ENCODE data around the gene ZNF662.
A peak's percentile ranks its signal among the peaks of the same experiment; 100 is the strongest.
"Not testable (repeated sequence)": the region's sequence is repeated elsewhere in the genome, so short reads cannot be mapped to it uniquely, and the experiment has no call there.

Gene ZNF662

DNA sequence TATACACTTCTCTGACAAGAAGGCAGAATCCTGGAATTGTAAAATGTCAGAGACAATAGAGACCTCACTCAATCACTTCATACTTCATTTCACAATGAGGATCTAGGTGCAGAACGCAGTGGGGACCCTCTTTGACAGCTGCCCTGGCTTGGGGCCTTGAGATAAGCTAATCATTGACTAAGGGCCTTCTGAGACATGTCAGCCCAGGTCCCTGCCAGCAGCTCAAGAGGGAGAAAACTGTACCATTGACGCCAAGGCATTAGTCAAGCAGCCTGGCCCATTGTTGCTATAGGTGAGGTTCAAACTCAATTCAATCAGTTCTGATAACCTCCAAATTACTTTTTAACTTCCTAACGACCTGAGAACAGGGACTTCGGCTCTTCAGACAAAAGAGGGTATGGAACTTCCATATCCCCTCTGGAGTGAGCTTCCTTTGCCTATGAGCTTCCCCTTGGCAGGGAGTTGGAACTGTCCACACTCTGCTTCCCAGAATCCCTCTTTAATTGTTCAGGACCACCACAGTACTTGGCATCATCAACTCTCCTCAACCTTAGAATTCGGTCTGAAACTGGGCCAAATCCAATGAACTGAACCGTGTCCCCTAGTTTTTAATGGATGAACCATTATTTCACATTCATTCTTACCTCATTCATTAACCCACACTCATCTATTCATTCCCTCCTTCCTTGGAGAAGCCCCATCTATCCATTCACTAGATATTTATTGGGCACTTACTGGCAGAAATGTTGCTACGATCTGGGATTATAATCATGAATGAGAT lies 28.8 kb upstream of the ZNF662 start:
- TF ChIP-seq, protein P1, sequence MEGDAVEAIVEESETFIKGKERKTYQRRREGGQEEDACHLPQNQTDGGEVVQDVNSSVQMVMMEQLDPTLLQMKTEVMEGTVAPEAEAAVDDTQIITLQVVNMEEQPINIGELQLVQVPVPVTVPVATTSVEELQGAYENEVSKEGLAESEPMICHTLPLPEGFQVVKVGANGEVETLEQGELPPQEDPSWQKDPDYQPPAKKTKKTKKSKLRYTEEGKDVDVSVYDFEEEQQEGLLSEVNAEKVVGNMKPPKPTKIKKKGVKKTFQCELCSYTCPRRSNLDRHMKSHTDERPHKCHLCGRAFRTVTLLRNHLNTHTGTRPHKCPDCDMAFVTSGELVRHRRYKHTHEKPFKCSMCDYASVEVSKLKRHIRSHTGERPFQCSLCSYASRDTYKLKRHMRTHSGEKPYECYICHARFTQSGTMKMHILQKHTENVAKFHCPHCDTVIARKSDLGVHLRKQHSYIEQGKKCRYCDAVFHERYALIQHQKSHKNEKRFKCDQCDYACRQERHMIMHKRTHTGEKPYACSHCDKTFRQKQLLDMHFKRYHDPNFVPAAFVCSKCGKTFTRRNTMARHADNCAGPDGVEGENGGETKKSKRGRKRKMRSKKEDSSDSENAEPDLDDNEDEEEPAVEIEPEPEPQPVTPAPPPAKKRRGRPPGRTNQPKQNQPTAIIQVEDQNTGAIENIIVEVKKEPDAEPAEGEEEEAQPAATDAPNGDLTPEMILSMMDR (conservative IDR thresholded peaks at IDR 0.05; ENCODE audit: low read depth, low read length): no peak
- H3K4me3 ChIP-seq (ENCODE audit: low read depth, low read length): no peak overlapping the region

DNA sequence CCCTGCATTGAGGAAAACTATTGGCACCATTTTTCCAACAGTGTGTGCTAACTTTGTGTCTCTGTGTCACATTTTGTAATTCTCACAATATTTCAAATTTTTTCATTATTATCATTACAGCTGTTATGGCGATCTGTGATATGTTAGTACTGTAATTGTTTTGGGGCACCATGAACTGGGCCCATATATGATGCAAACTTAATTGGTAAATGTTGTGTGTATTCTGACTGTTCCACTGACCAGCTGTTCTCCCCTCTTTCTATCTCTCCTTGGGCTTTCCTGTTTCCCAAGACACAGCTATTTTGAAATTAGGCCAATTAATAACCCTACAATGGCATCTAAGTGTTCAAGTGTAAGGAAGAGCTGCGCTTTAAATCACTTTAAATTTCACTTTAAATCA lies 28.1 kb upstream of the ZNF662 start:
- TF ChIP-seq, protein P1 (conservative IDR thresholded peaks at IDR 0.05; ENCODE audit: low read depth, low read length): no peak
- DNase-seq (ENCODE audit: low read depth): no peak
- no peak overlapping the region for H3K4me3 ChIP-seq (ENCODE audit: low read depth, low read length)

More for the DNA sequence above, 28.8 kb upstream of the ZNF662 start:
- DNase-seq (ENCODE audit: low read depth): no peak

DNA sequence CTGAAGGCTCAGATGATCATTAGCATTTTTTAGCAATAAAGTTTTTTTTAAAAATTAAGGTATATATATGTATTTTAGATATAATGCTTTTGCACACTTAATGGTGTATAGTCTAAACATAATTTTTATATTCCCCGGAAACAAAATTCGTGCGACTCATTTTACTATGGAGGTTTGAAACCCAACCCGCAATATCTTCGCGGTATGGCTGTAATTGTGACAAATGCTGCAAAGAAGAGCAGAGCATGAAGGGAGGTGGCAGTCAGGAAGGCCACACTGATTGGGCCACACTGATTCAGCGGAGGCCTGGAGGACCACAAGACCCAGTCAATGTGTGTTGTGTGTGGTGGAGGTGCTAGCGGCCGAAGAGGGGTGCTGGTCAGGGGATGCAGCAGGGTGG lies 25.8 kb upstream of the ZNF662 start:
- TF ChIP-seq, protein P1 (conservative IDR thresholded peaks at IDR 0.05; ENCODE audit: low read depth, low read length): no peak
- peak overlapping the region; percentile 62 for H3K4me3 ChIP-seq (ENCODE audit: low read depth, low read length)
- no peak for DNase-seq (ENCODE audit: low read depth)

DNA sequence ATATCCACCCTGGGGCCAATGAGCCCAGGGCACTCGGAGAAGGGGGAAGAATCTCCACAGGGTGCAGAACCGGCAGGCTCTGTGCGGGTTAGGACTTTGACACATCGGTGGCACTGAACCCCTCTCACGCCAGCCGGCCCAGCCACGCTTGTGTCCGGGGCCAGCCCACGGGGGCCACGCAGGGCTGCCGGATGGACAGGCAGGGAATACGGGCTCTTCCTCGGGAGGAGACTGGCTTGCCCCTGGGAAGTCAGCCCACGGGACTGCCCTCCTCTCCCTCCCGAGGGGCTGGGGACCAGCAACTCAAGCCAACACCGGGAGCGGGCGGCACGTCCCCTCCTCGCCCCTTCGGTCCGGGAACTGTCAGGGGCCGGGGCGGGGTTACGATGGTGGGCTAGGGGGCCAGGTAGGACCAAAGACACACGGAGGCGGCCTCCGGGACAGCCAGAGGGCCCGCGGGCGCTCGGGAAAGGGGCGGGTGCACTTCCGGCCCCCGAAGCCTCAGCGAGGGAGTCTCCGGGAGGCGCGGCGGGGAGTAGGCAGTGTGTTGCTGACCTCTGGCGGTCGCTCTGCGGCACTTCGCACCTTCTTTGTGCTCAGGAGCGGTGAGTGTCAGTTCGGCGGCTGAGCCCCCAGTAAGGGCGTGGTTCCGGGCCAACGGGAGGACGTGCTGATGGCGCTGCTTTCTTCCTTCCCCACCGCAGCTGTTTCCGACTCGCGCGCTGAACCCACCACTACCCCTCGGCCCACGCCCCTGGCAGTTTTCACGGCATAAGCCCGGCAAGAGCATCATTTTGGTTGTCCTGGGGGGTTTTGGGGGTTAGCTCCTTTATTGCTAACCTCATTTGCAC lies 25.1 kb upstream of the ZNF662 start:
- peak; percentile 75 for DNase-seq (ENCODE audit: low read depth)
- TF ChIP-seq, protein P1 (conservative IDR thresholded peaks at IDR 0.05; ENCODE audit: low read depth, low read length): peak; percentile 80
- peak overlapping the region; percentile 62 for H3K4me3 ChIP-seq (ENCODE audit: low read depth, low read length)

DNA sequence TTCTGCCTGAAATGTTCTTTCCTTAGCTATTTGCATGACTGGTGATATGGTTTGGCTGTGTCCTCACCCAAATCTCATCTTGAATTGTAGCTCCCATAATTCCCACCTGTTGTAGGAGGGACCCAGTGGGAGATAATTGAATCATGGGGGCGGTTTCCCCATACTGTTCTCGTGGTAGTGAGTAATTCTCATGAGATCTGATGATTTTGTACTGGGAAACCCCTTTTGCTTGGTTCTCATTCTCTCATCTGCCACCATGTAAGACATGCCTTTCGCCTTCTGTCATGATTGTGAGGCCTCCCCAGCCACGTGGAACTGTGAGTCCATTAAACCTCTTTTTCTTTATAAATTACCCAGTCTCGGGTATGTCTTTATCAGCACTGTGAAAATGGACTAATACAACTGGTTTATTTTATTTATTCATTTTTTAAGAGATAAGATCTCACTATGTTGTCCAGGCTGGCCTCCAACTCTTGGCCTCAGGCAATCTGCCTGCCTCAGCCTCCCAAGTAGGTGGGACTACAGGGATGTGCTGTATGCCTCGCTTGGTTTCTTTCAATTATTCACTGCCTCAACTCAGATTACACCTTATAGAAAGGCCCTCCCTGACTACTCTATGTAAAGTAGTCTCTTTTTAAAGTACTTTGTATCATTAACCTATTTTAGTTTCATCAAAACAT lies 22.6 kb upstream of the ZNF662 start:
- not testable (repeated sequence) for DNase-seq (ENCODE audit: low read depth)

DNA sequence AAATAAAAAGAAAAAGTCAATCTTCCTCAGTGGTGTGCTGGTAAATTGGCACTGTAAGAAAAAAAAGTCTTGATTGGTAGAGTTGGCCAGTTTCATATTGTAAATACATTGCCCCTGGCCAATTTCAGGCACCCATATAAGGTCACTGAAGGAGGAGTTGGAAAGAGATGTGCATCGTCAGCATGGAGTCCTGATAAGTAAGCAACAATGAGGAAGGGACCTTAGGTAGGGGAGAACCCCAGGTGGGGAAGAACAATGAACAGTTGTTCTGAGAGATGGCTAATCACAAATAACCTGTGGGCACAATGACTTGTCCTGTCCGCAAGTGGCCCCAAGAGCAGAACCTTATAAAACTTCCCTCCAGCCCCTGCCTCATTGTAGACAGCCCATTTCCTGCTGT lies 21.6 kb upstream of the ZNF662 start:
- TF ChIP-seq, protein P1 (conservative IDR thresholded peaks at IDR 0.05; ENCODE audit: low read depth, low read length): no peak
- DNase-seq (ENCODE audit: low read depth): no peak

More for the DNA sequence above, 22.6 kb upstream of the ZNF662 start:
- H3K4me3 ChIP-seq (ENCODE audit: low read depth, low read length): not testable (repeated sequence)

DNA sequence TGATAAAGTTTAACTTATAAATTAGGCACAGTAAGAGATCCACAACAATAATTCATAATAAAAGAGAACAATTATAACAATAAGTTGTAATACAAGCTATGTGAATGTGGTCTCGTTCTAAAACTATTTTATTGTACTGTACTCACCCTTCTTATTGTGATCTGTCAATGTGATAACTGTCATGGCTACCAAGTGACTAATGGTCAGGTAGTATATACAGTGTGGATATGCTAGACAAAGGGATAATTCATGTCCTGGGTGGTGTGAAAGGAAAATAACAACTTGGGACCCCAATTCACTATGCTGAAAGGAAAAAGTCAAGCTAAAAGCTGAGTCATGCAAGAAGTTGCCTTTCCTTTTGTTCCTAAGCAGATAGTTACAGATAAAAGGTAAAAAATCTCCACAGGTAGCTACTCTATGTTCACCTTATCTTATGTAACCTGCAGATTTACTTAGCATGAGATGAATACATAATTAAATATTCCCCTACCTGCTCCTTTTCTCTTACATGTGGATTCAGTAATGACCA lies 19.6 kb upstream of the ZNF662 start:
- no peak for DNase-seq (ENCODE audit: low read depth)
- TF ChIP-seq, protein P1 (conservative IDR thresholded peaks at IDR 0.05; ENCODE audit: low read depth, low read length): no peak
- H3K4me3 ChIP-seq (ENCODE audit: low read depth, low read length): no peak overlapping the region

More for the DNA sequence above, 21.6 kb upstream of the ZNF662 start:
- H3K4me3 ChIP-seq (ENCODE audit: low read depth, low read length): no peak overlapping the region
